Neural progenitor cell (in vitro differentiated cells): ENCODE data around the gene OR6J1.

Source experiments
- CTCF ChIP-seq: fragments of 200-600 bp; sonication (generic); IDR thresholded peaks from 2 replicates; pipeline ENCODE4 v1.5.1; 2017; ENCODE audit warnings: antibody characterized with exemption, mild to moderate bottlenecking
- EZH2 ChIP-seq: fragments of 200-600 bp; sonication (generic); IDR thresholded peaks from 2 replicates; pipeline ENCODE4 v1.6.1; 2017; ENCODE audit warnings: antibody characterized with exemption, mild to moderate bottlenecking, moderate library complexity

- TF ChIP-seq CTCF: no peak
- TF ChIP-seq EZH2: no peak
Measured at GRCh38 chr14:22601996-22602395, 42.2 kb downstream of the OR6J1 start.
